ENCODE data around the gene TRIM23.

The TRIM23 gene

GRCh38 chr5:65553941-65554340 is 70.2 kb downstream of the TRIM23 start:
- Histone ChIP-seq H3K4me3 (ENCODE audit: severe bottlenecking) (no peak overlapping the region), H3K4me1 (ENCODE audit: insufficient read depth, poor library complexity, severe bottlenecking) (no peaks in the 10 kb centered on the region), H3K27me3 (ENCODE audit: insufficient read depth, poor library complexity, severe bottlenecking) (no peaks in the 10 kb centered on the region), H3K27ac (ENCODE audit: poor library complexity, severe bottlenecking) (no peak overlapping the region), H3K9me3 (ENCODE audit: severe bottlenecking) (no peaks in the 10 kb centered on the region), H3K36me3 (ENCODE audit: low read depth) (peaks cover 89% of the 10 kb centered on the region)
- no peak for DNase-seq (ENCODE audit: low spot score)
- no peak for TF ChIP-seq CTCF (IDR thresholded peaks at IDR 0.05; ENCODE audit: poor library complexity, severe bottlenecking)
- ATAC-seq (ENCODE audit: low read depth), result no peak

GRCh38 chr5:65548281-65548680 is 75.9 kb downstream of the TRIM23 start:
- Histone ChIP-seq H3K36me3 (ENCODE audit: low read depth) (peaks cover 85% of the 10 kb centered on the region), H3K9me3 (ENCODE audit: severe bottlenecking) (no peaks in the 10 kb centered on the region), H3K4me1 (ENCODE audit: insufficient read depth, poor library complexity, severe bottlenecking) (no peaks in the 10 kb centered on the region), H3K27ac (ENCODE audit: poor library complexity, severe bottlenecking) (no peak overlapping the region), H3K4me3 (ENCODE audit: severe bottlenecking) (no peak overlapping the region), H3K27me3 (ENCODE audit: insufficient read depth, poor library complexity, severe bottlenecking) (no peaks in the 10 kb centered on the region)
- TF ChIP-seq CTCF (IDR thresholded peaks at IDR 0.05; ENCODE audit: poor library complexity, severe bottlenecking), result no peak
- DNase-seq (ENCODE audit: low spot score) (no peak), ATAC-seq (ENCODE audit: low read depth) (no peak)

- Histone ChIP-seq H3K4me3 (ENCODE audit: severe bottlenecking) (no peak overlapping the region), H3K9me3 (ENCODE audit: severe bottlenecking) (no peaks in the 10 kb centered on the region), H3K36me3 (ENCODE audit: low read depth) (peaks cover 93% of the 10 kb centered on the region), H3K27ac (ENCODE audit: poor library complexity, severe bottlenecking) (no peak overlapping the region), H3K27me3 (ENCODE audit: insufficient read depth, poor library complexity, severe bottlenecking) (no peaks in the 10 kb centered on the region), H3K4me1 (ENCODE audit: insufficient read depth, poor library complexity, severe bottlenecking) (no peaks in the 10 kb centered on the region)
- no peak for ATAC-seq (ENCODE audit: low read depth)
- no peak for DNase-seq (ENCODE audit: low spot score)
- TF ChIP-seq CTCF (IDR thresholded peaks at IDR 0.05; ENCODE audit: poor library complexity, severe bottlenecking), result no peak
These were observed 78.0 kb downstream of the TRIM23 start for GRCh38 chr5:65546141-65546540.

GRCh38 chr5:65544473-65544872 is 79.7 kb downstream of the TRIM23 start:
- no peak overlapping the region for H3K4me3 ChIP-seq (ENCODE audit: severe bottlenecking)
- TF ChIP-seq CTCF (IDR thresholded peaks at IDR 0.05; ENCODE audit: poor library complexity, severe bottlenecking), result no peak
- H3K4me1 ChIP-seq (ENCODE audit: insufficient read depth, poor library complexity, severe bottlenecking), result no peaks in the 10 kb centered on the region
- no peaks in the 10 kb centered on the region for H3K9me3 ChIP-seq (ENCODE audit: severe bottlenecking)
- H3K27me3 ChIP-seq (ENCODE audit: insufficient read depth, poor library complexity, severe bottlenecking), result no peaks in the 10 kb centered on the region
- peaks cover 85% of the 10 kb centered on the region for H3K36me3 ChIP-seq (ENCODE audit: low read depth)
- no peak overlapping the region for H3K27ac ChIP-seq (ENCODE audit: poor library complexity, severe bottlenecking)
- DNase-seq (ENCODE audit: low spot score), result no peak
- ATAC-seq (ENCODE audit: low read depth), result no peak

GRCh38 chr5:65539827-65540226 is 84.3 kb downstream of the TRIM23 start:
- H3K36me3 ChIP-seq (ENCODE audit: low read depth), result peaks cover 63% of the 10 kb centered on the region
- no peak overlapping the region for H3K4me3 ChIP-seq (ENCODE audit: severe bottlenecking)
- no peak for DNase-seq (ENCODE audit: low spot score)
- no peaks in the 10 kb centered on the region for H3K4me1 ChIP-seq (ENCODE audit: insufficient read depth, poor library complexity, severe bottlenecking)
- H3K27me3 ChIP-seq (ENCODE audit: insufficient read depth, poor library complexity, severe bottlenecking), result no peaks in the 10 kb centered on the region
- no peak for TF ChIP-seq CTCF (IDR thresholded peaks at IDR 0.05; ENCODE audit: poor library complexity, severe bottlenecking)
- no peaks in the 10 kb centered on the region for H3K9me3 ChIP-seq (ENCODE audit: severe bottlenecking)
- ATAC-seq (ENCODE audit: low read depth), result peak; percentile 77
- H3K27ac ChIP-seq (ENCODE audit: poor library complexity, severe bottlenecking), result no peak overlapping the region
